ES-I3 (cell line): ENCODE results near the gene ARHGAP21.
"Not testable (repeated sequence)": the region's sequence is repeated elsewhere in the genome, so short reads cannot be mapped to it uniquely, and the experiment has no call there.

Experiments used
- H3K36me3 ChIP-seq: 2 replicates; pipeline ENCODE4 v1.6.1; 2013; ENCODE audit warnings: mild to moderate bottlenecking, low read length, control low read depth, moderate library complexity; ENCODE audit not compliant: insufficient read depth
- H3K4me1 ChIP-seq: 2 replicates; pipeline ENCODE4 v1.6.1; 2013; ENCODE audit warnings: mild to moderate bottlenecking, control low read depth, low read length; ENCODE audit not compliant: insufficient read depth
- H3K9ac ChIP-seq: 2 replicates; pipeline ENCODE4 v1.6.1; 2013; ENCODE audit warnings: low read depth, mild to moderate bottlenecking, low read length, moderate library complexity
- H3K9me3 ChIP-seq: 2 replicates; pipeline ENCODE4 v1.6.1; 2013; ENCODE audit warnings: mild to moderate bottlenecking, low read length, moderate library complexity; ENCODE audit not compliant: control insufficient read depth, insufficient read depth

The ARHGAP21 gene

GRCh38 chr10:24723788-24724380 lies at the start of gene ARHGAP21:
ARHGAP21 (minus strand) TSS chr10:24723887; CDS start chr10:24721899, 1,988 bp downstream.
- no peaks in the 10 kb centered on the region for H3K36me3 ChIP-seq
- peaks cover 6% of the 10 kb centered on the region; the same call in 1 of the 2 replicates for H3K4me1 ChIP-seq
- H3K9me3 ChIP-seq: no peaks in the 10 kb centered on the region
- H3K9ac ChIP-seq: peak within 1 kb of the TSS; percentile 83

- Histone ChIP-seq H3K36me3 (no peaks in the 10 kb centered on the region), H3K4me1 (no peaks in the 10 kb centered on the region), H3K9ac (no peak overlapping the region), H3K9me3 (no peaks in the 10 kb centered on the region)
Observed at GRCh38 chr10:24771943-24772694, 48.4 kb upstream of the ARHGAP21 start.

GRCh38 chr10:24764991-24765390 lies 41.3 kb upstream of the ARHGAP21 start:
- not testable (repeated sequence) for H3K36me3 ChIP-seq, H3K9ac ChIP-seq, H3K9me3 ChIP-seq
- H3K4me1 ChIP-seq: peaks cover 12% of the 10 kb centered on the region; the same call in 1 of the 2 replicates

GRCh38 chr10:24762966-24763623 lies 39.4 kb upstream of the ARHGAP21 start:
- H3K9me3 ChIP-seq: peaks cover 10% of the 10 kb centered on the region
- peaks cover 12% of the 10 kb centered on the region; the same call in 1 of the 2 replicates for H3K4me1 ChIP-seq
- no peak overlapping the region for H3K9ac ChIP-seq
- no peaks in the 10 kb centered on the region; the same call in 1 of the 2 replicates for H3K36me3 ChIP-seq

GRCh38 chr10:24762161-24762924 lies 38.7 kb upstream of the ARHGAP21 start:
- H3K9ac ChIP-seq: no peak overlapping the region
- H3K36me3 ChIP-seq: no peaks in the 10 kb centered on the region; the same call in 1 of the 2 replicates
- H3K9me3 ChIP-seq: peaks cover 10% of the 10 kb centered on the region
- H3K4me1 ChIP-seq: peaks cover 12% of the 10 kb centered on the region; the same call in 1 of the 2 replicates

- Histone ChIP-seq H3K4me1 (peaks cover 12% of the 10 kb centered on the region; the same call in 1 of the 2 replicates), H3K9me3 (peaks cover 6% of the 10 kb centered on the region), H3K36me3 (no peaks in the 10 kb centered on the region; the same call in 1 of the 2 replicates), H3K9ac (no peak overlapping the region)
Observed at GRCh38 chr10:24759672-24760071, 36.0 kb upstream of the ARHGAP21 start.

- H3K9ac ChIP-seq, H3K9me3 ChIP-seq, H3K4me1 ChIP-seq, H3K36me3 ChIP-seq: not testable (repeated sequence)
Observed at GRCh38 chr10:24758254-24758653, 34.6 kb upstream of the ARHGAP21 start.

GRCh38 chr10:24756283-24756682 lies 32.6 kb upstream of the ARHGAP21 start:
- H3K4me1 ChIP-seq: no peaks in the 10 kb centered on the region
- no peaks in the 10 kb centered on the region; the same call in 1 of the 2 replicates for H3K36me3 ChIP-seq
- no peak overlapping the region for H3K9ac ChIP-seq
- H3K9me3 ChIP-seq: no peaks in the 10 kb centered on the region

GRCh38 chr10:24751716-24752115 lies 28.0 kb upstream of the ARHGAP21 start:
- Histone ChIP-seq H3K4me1 (no peaks in the 10 kb centered on the region), H3K9ac (no peak overlapping the region), H3K9me3 (no peaks in the 10 kb centered on the region), H3K36me3 (no peaks in the 10 kb centered on the region)

- Histone ChIP-seq H3K4me1 (no peaks in the 10 kb centered on the region), H3K9ac (no peak overlapping the region), H3K9me3 (no peaks in the 10 kb centered on the region), H3K36me3 (no peaks in the 10 kb centered on the region)
Observed at GRCh38 chr10:24750695-24751094, 27.0 kb upstream of the ARHGAP21 start.

GRCh38 chr10:24748214-24748613 lies 24.5 kb upstream of the ARHGAP21 start:
- Histone ChIP-seq H3K36me3 (no peaks in the 10 kb centered on the region), H3K9me3 (no peaks in the 10 kb centered on the region), H3K4me1 (no peaks in the 10 kb centered on the region), H3K9ac (no peak overlapping the region)

- Histone ChIP-seq H3K9me3 (no peaks in the 10 kb centered on the region; the same call in 1 of the 2 replicates), H3K9ac (no peak overlapping the region), H3K36me3 (no peaks in the 10 kb centered on the region), H3K4me1 (no peaks in the 10 kb centered on the region)
Observed at GRCh38 chr10:24744946-24745345, 21.3 kb upstream of the ARHGAP21 start.

GRCh38 chr10:24740714-24741113 lies 17.0 kb upstream of the ARHGAP21 start:
- H3K9ac ChIP-seq: no peak overlapping the region
- H3K36me3 ChIP-seq: no peaks in the 10 kb centered on the region
- no peaks in the 10 kb centered on the region; the same call in 1 of the 2 replicates for H3K9me3 ChIP-seq
- no peaks in the 10 kb centered on the region; the same call in 1 of the 2 replicates for H3K4me1 ChIP-seq

GRCh38 chr10:24737001-24737400 lies 13.3 kb upstream of the ARHGAP21 start:
- no peaks in the 10 kb centered on the region; the same call in 1 of the 2 replicates for H3K9me3 ChIP-seq
- no peaks in the 10 kb centered on the region; the same call in 1 of the 2 replicates for H3K4me1 ChIP-seq
- H3K36me3 ChIP-seq: no peaks in the 10 kb centered on the region
- no peak overlapping the region for H3K9ac ChIP-seq
